NCI-H524 treated with DMSO at 0.1 percent for 48 hours (cell line): ENCODE data around the gene EPHB6.

Experiments
- DNase-seq: peaks from one replicate; lab custom pipeline; 2025; lab: John Stamatoyannopoulos, UW

EPHB6 gene

GRCh38 chr7:142833174-142834048 is 21.5 kb upstream of the EPHB6 start:
- no peak for DNase-seq

- no peak for DNase-seq
Measured at GRCh38 chr7:142835487-142835886, 19.4 kb upstream of the EPHB6 start.

GRCh38 chr7:142836426-142836825 is 18.4 kb upstream of the EPHB6 start:
- no peak for DNase-seq

- DNase-seq = no peak
Measured at GRCh38 chr7:142838461-142839213, 16.2 kb upstream of the EPHB6 start.

- DNase-seq = no peak
Measured at GRCh38 chr7:142842251-142842766, 12.6 kb upstream of the EPHB6 start.

GRCh38 chr7:142847353-142847752 is 7.5 kb upstream of the EPHB6 start:
- DNase-seq = no peak

- DNase-seq = no peak
Measured at GRCh38 chr7:142851269-142851668, 3.6 kb upstream of the EPHB6 start.

- no peak for DNase-seq
Measured at GRCh38 chr7:142851919-142852318, 3.0 kb upstream of the EPHB6 start.

- DNase-seq = no peak
Measured at GRCh38 chr7:142853739-142854371, 1.0 kb upstream of the EPHB6 start.

GRCh38 chr7:142855114-142855743 is 353 bp downstream of the EPHB6 start:
- DNase-seq = no peak

- no peak for DNase-seq
Measured at GRCh38 chr7:142855756-142856564, 1.1 kb downstream of the EPHB6 start.

GRCh38 chr7:142856565-142857245 is 1.8 kb downstream of the EPHB6 start:
- DNase-seq = no peak

- no peak for DNase-seq
Measured at GRCh38 chr7:142857625-142858024, 2.7 kb downstream of the EPHB6 start.

GRCh38 chr7:142859411-142859810 is 4.5 kb downstream of the EPHB6 start:
- no peak for DNase-seq

- no peak for DNase-seq
Measured at GRCh38 chr7:142859829-142860228, 5.0 kb downstream of the EPHB6 start.

- DNase-seq = no peak
Measured at GRCh38 chr7:142860968-142861367, 6.1 kb downstream of the EPHB6 start.

- no peak for DNase-seq
Measured at GRCh38 chr7:142862351-142862750, 7.5 kb downstream of the EPHB6 start.

- DNase-seq = no peak
Measured at GRCh38 chr7:142862786-142863400, 8.0 kb downstream of the EPHB6 start.

GRCh38 chr7:142863891-142864685 is 9.2 kb downstream of the EPHB6 start:
- no peak for DNase-seq
